Parathyroid adenoma (tissue), 2 donors: ENCODE data around the gene DLG2.

ENCODE experiments used
- H2AFZ ChIP-seq: fragments of 300-600 bp; sonication (generic); one replicate; pipeline ENCODE4 v1.7.0; 2017; ENCODE audit warnings: antibody characterized with exemption, mild to moderate bottlenecking
- H3K27ac ChIP-seq: fragments of 300-600 bp; sonication (generic); one replicate; pipeline ENCODE4 v1.7.0; 2017
- H3K27me3 ChIP-seq: fragments of 300-600 bp; sonication (generic); one replicate; pipeline ENCODE4 v1.7.0; 2017; ENCODE audit warnings: low read length; ENCODE audit not compliant: control insufficient read depth, insufficient read depth
- H3K36me3 ChIP-seq: fragments of 300-600 bp; sonication (generic); one replicate; pipeline ENCODE4 v1.7.0; 2017; ENCODE audit warnings: low read length; ENCODE audit not compliant: control insufficient read depth, insufficient read depth
- H3K4me1 ChIP-seq: fragments of 300-600 bp; sonication (generic); one replicate; pipeline ENCODE4 v1.7.0; 2017; ENCODE audit warnings: control low read depth
- H3K4me2 ChIP-seq: fragments of 300-600 bp; sonication (generic); one replicate; pipeline ENCODE4 v1.7.0; 2017; ENCODE audit warnings: low read length
- H3K4me3 ChIP-seq: fragments of 300-600 bp; sonication (generic); one replicate; pipeline ENCODE4 v1.7.0; 2017; ENCODE audit warnings: low read depth, low read length
- H3K79me2 ChIP-seq: fragments of 300-600 bp; sonication (generic); one replicate; pipeline ENCODE4 v1.7.0; 2017; ENCODE audit warnings: control low read depth
- H3K9ac ChIP-seq: fragments of 300-600 bp; sonication (generic); one replicate; pipeline ENCODE4 v1.7.0; 2017; ENCODE audit warnings: mild to moderate bottlenecking
- H3K9me3 ChIP-seq: fragments of 300-600 bp; sonication (generic); one replicate; pipeline ENCODE4 v1.7.0; 2017; ENCODE audit warnings: low read length; ENCODE audit not compliant: control insufficient read depth
- CTCF ChIP-seq: fragments of 300-600 bp; sonication (generic); IDR thresholded peaks from one replicate; pipeline ENCODE4 v1.7.0; 2017; ENCODE audit warnings: antibody characterized with exemption, mild to moderate bottlenecking
- donor health status: primary hyperparathyroidism.

The DLG2 gene

GRCh38 chr11:83681031-83681781 lies 1945.9 kb downstream of the DLG2 start:
- Histone ChIP-seq H3K9me3 (no peaks in the 10 kb centered on the region), H3K9ac (no peak overlapping the region), H3K27ac (no peak overlapping the region), H3K4me1 (peaks cover 6% of the 10 kb centered on the region), H3K27me3 (no peaks in the 10 kb centered on the region), H3K79me2 (peaks cover 3% of the 10 kb centered on the region), H3K4me3 (no peak overlapping the region), H2AFZ (no peak overlapping the region), H3K36me3 (no peaks in the 10 kb centered on the region), H3K4me2 (no peak overlapping the region)
- no peak for TF ChIP-seq CTCF

GRCh38 chr11:83680321-83680720 lies 1946.8 kb downstream of the DLG2 start:
- Histone ChIP-seq H2AFZ (no peak overlapping the region), H3K4me3 (no peak overlapping the region), H3K4me2 (no peak overlapping the region), H3K27me3 (no peaks in the 10 kb centered on the region), H3K79me2 (peaks cover 3% of the 10 kb centered on the region), H3K27ac (no peak overlapping the region), H3K9me3 (no peaks in the 10 kb centered on the region), H3K4me1 (peaks cover 6% of the 10 kb centered on the region), H3K9ac (no peak overlapping the region), H3K36me3 (no peaks in the 10 kb centered on the region)
- TF ChIP-seq CTCF, result no peak

DNA sequence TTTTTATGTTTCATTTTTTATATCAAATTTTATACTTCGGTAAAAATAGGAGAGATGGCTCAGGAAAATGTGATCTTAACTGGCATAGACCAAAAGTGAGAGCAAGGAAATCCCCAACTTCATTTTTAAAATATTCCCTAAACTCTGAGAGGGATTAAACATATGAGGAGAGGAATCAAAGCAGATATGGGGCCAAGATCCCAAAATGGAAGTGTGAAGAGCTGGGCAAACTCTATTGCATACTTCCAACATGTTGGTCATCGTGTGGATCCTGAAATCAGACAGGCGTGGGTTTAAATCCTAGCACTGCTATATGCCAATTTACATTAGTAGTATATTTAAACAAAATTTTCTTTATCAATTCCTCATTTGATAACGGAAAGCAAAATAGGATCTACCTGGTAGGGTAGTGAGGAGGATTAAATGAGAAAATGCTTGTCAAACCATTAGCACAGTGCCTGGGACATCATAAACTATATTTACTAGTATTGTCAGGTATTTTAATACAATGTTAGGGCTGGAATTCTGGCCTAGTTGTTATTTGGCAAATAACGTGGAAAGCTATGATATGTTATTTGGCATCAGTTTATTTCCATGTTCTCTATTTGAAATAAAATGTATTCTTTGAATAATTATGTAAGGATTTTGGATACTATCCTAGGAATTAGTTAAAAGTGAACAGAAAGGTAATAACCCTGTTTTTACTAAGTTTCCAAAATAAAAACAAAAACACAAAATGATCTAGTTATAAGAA lies 1948.1 kb downstream of the DLG2 start:
- H3K27ac ChIP-seq, result no peak overlapping the region
- no peak for TF ChIP-seq CTCF
- peaks cover 6% of the 10 kb centered on the region for H3K4me1 ChIP-seq

DNA sequence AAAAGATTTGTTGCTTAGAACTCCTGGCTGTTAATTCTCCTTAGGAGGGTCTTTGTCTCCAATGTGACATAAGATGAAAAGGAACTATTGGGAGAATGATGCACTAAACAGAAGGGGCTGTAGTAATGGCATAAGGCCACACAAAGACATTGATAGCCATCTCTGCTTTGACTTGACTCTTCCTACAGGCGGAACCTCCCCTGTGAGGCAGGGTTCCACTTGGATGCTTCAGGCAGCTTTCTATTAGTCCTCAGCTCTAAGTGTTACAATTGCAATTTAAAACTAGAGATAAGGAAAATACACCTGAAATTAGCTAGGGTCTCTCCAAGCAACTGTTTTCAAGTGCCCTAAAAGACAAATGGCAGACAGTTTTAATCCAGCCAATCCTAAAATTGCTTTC lies 1949.4 kb downstream of the DLG2 start:
- H3K4me1 ChIP-seq, result peaks cover 3% of the 10 kb centered on the region
- no peaks in the 10 kb centered on the region for H3K79me2 ChIP-seq
- H3K4me3 ChIP-seq, result no peak overlapping the region

More for the DNA sequence above, 1948.1 kb downstream of the DLG2 start:
- H3K36me3 ChIP-seq, result no peaks in the 10 kb centered on the region
- no peak overlapping the region for H2AFZ ChIP-seq
- peaks cover 3% of the 10 kb centered on the region for H3K79me2 ChIP-seq
- no peak overlapping the region for H3K4me3 ChIP-seq
- H3K27me3 ChIP-seq, result no peaks in the 10 kb centered on the region
- H3K4me2 ChIP-seq, result no peak overlapping the region
- H3K9me3 ChIP-seq, result no peaks in the 10 kb centered on the region
- H3K9ac ChIP-seq, result no peak overlapping the region

More for the DNA sequence above, 1949.4 kb downstream of the DLG2 start:
- no peaks in the 10 kb centered on the region for H3K9me3 ChIP-seq
- no peak overlapping the region for H3K4me2 ChIP-seq
- H2AFZ ChIP-seq, result no peak overlapping the region
- H3K36me3 ChIP-seq, result no peaks in the 10 kb centered on the region
- H3K27ac ChIP-seq, result no peak overlapping the region
- no peak for TF ChIP-seq CTCF
- no peaks in the 10 kb centered on the region for H3K27me3 ChIP-seq
- no peak overlapping the region for H3K9ac ChIP-seq
